ENCODE measurements around the gene PLA2G5.

- TF ChIP-seq POLR2AphosphoS5 (IDR thresholded peaks at IDR 0.05; ENCODE audit: low read depth, low read length) (no peak), TAF1 (IDR thresholded peaks at IDR 0.05; ENCODE audit: borderline replicate concordance, low read depth, low read length) (no peak)
Observed at GRCh38 chr1:20126041-20126805, 56.2 kb downstream of the PLA2G5 start.

All from GM12892 (cell line).